Activated T-cell treated with anti-CD3 and anti-CD28 coated beads, Interleukin-2, amount 50 U/mL, for 72 hours (primary cell): ENCODE data around the gene CHD3. TPM values are rescaled to one million over a fixed set of nuclear protein-coding genes. Genes with fewer than 3 reads are reported as not detected.

ENCODE experiments used
- ATAC-seq, 2 donors: fragments of 150-1000 bp; cut with Tn5 transposase; replicated peaks in 1 of 2; 2 replicates each; pipeline ENCODE4 v1.10.0; 2021; ENCODE audit warnings: moderate library complexity in 2 of 2, mild to moderate bottlenecking in 1 of 2
- DNase-seq, 2 donors: peaks; one replicate each; pipeline ENCODE4 v3.0.0; 2021 to 2022; ENCODE audit warnings: mixed read lengths in 1 of 2
- H3K27ac Mint-ChIP-seq: one replicate; pipeline ENCODE4 v1.8.0; 2022; ENCODE audit warnings: mild to moderate bottlenecking, moderate library complexity, mixed read lengths
- H3K27me3 Mint-ChIP-seq: one replicate; pipeline ENCODE4 v1.8.0; 2022; ENCODE audit warnings: low read depth, mixed read lengths
- H3K36me3 Mint-ChIP-seq, 2 donors: one replicate each; pipeline ENCODE4 v1.8.0; 2022; ENCODE audit warnings: mixed read lengths in 2 of 2, mild to moderate bottlenecking in 1 of 2; ENCODE audit not compliant: insufficient read depth in 2 of 2
- H3K4me1 Mint-ChIP-seq: one replicate; pipeline ENCODE4 v1.8.0; 2022; ENCODE audit warnings: low read depth, mixed read lengths
- H3K4me3 Mint-ChIP-seq, 2 donors: one replicate each; pipeline ENCODE4 v1.8.0; 2022; ENCODE audit warnings: mild to moderate bottlenecking in 2 of 2, mixed read lengths in 2 of 2, moderate library complexity in 2 of 2
- H3K9me3 Mint-ChIP-seq, 2 donors: one replicate each; pipeline ENCODE4 v1.8.0; 2022; ENCODE audit warnings: mixed read lengths in 2 of 2
- total RNA-seq, 2 donors: library from RNA; stranded (reverse); gene quantifications; one replicate each; pipeline ENCODE4 v1.2.3, GENCODE V29; 2022

Gene CHD3
- total RNA-seq, 2 donors from 2014 or later = 133 to 140 TPM

DNA sequence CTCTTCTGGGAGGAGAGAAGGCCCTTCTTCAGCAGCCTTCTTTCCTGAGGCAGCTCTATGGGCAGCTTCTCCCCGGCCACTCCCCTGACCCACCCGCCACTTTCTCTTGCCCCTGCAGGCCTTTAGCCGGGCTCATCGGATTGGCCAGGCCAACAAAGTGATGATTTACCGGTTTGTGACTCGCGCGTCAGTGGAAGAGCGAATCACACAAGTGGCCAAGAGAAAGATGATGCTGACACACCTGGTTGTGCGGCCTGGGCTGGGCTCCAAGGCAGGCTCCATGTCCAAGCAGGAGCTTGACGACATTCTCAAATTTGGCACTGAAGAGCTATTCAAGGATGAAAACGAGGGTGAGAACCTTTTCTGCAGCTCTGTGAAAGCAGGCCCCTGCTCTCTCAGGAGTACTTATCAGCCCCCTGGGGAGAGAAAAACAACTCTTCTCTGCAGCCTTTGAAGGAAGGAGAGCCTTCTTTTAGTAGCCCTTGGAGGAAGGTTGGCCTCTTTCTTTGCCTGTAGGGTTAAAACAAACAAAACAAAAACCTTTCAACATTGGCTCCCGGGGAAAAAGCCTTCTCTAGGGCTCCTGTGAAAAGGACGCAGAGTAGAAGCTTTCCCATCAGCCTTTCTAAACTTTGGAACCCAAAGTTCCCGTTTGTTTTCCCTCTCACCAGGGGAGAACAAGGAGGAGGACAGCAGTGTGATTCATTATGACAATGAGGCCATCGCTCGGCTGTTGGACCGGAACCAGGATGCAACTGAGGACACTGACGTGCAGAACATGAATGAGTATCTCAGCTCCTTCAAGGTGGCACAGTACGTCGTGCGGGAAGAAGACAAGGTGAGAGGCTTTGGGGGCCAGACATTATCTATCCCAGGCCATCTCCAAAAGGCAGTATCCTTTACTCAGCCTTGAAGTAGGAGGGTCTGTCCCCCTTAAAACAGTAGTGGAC lies 14.8 kb downstream of the CHD3 start:
- H3K9me3 Mint-ChIP-seq = no peaks in the 10 kb centered on the region
- peaks cover 14 to 37% of the 10 kb centered on the region in 2 donors for H3K36me3 Mint-ChIP-seq

DNA sequence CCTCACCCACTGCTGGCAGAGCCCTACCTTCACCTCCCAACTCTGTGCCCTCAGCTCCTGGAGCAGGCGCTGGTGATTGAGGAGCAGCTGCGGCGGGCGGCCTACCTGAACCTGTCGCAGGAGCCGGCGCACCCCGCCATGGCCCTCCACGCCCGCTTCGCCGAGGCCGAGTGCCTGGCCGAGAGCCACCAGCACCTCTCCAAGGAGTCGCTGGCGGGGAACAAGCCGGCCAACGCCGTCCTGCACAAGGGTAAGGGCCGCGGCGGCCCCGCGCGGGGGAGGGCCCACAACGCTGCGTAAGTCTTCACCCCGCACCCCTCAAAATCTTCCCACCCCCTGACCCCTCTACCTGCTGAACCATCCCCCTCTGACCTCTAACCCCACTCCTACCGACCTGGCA lies 20.5 kb downstream of the CHD3 start:
- H3K27ac Mint-ChIP-seq = no peak overlapping the region
- H3K4me1 Mint-ChIP-seq = peaks cover 12% of the 10 kb centered on the region
- no peaks in the 10 kb centered on the region for H3K27me3 Mint-ChIP-seq
- H3K9me3 Mint-ChIP-seq = no peaks in the 10 kb centered on the region
- no peak overlapping the region for H3K4me3 Mint-ChIP-seq
- H3K36me3 Mint-ChIP-seq = peaks cover 13 to 32% of the 10 kb centered on the region in 2 donors
- DNase-seq (no peak), ATAC-seq (no peak)

More for the DNA sequence above, 14.8 kb downstream of the CHD3 start:
- DNase-seq = no peak
- no peak overlapping the region for H3K27ac Mint-ChIP-seq
- H3K4me1 Mint-ChIP-seq = no peaks in the 10 kb centered on the region
- H3K4me3 Mint-ChIP-seq = no peak overlapping the region
- no peak for ATAC-seq
- H3K27me3 Mint-ChIP-seq = no peaks in the 10 kb centered on the region

DNA sequence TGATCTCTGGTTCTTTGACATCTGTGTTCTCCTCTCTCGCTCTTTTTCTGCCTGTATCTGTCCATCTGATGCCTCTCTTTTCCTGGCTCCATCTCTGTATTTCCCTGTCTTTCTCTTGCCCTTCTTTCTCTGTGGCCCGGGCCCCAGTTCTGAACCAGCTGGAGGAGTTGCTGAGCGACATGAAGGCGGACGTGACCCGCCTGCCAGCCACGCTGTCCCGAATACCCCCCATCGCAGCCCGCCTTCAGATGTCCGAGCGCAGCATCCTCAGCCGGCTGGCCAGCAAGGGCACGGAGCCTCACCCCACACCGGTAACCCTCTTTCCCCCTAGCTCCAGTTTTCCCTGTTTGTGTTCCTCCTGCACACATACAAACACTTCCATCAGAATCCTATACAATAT lies 21.7 kb downstream of the CHD3 start:
- DNase-seq = no peak
- H3K4me3 Mint-ChIP-seq = no peak overlapping the region
- no peaks in the 10 kb centered on the region for H3K27me3 Mint-ChIP-seq
- peaks cover 24% of the 10 kb centered on the region for H3K4me1 Mint-ChIP-seq
- H3K9me3 Mint-ChIP-seq = no peaks in the 10 kb centered on the region
- peaks cover 12 to 22% of the 10 kb centered on the region in 2 donors for H3K36me3 Mint-ChIP-seq
- ATAC-seq = no peak
- H3K27ac Mint-ChIP-seq = peak overlapping the region; percentile 3

DNA sequence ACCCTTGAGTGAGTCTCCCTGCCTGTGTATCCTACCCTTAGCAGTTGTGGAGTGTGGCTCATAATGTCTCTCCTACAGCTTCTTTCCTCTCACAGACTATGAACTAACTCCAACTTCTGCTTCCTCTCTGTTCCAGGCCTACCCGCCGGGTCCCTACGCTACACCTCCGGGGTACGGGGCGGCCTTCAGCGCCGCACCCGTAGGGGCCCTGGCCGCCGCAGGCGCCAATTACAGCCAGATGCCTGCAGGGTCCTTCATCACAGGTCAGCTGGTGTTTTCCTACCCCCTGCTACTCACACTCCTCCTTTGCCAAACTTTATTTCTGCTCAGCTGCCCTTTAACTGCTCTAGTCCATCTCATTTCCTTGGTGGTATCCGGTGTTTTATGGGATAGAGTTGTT lies 22.1 kb downstream of the CHD3 start:
- Mint-ChIP-seq H3K36me3 (peaks cover 10 to 21% of the 10 kb centered on the region in 2 donors), H3K27ac (no peak overlapping the region)

DNA sequence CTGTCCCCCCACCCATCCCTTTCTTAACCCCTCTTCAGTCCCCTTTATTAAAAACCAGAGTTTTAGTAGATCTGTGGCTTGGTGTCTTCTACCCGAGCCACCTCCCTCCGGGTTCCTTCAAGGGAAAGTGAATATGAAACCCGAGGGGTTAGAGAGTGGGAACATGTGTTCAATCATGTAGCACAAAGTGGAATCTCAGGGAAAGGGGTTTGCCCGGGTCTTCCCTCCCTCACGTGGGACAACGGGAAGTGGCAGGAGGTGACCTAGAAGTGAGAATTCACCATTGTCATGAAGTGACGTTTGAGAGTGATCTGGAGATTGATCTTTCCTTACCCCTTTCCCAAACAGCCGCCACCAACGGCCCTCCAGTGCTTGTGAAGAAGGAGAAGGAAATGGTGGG lies 22.5 kb downstream of the CHD3 start:
- Mint-ChIP-seq H3K4me3 (no peak overlapping the region), H3K9me3 (no peaks in the 10 kb centered on the region), H3K4me1 (peaks cover 27% of the 10 kb centered on the region), H3K27ac (no peak overlapping the region), H3K27me3 (no peaks in the 10 kb centered on the region), H3K36me3 (peaks cover 10 to 21% of the 10 kb centered on the region in 2 donors)
- DNase-seq = no peak
- no peak for ATAC-seq

More for the DNA sequence above, 22.1 kb downstream of the CHD3 start:
- no peaks in the 10 kb centered on the region for H3K9me3 Mint-ChIP-seq
- H3K27me3 Mint-ChIP-seq = no peaks in the 10 kb centered on the region
- H3K4me3 Mint-ChIP-seq = no peak overlapping the region
- DNase-seq (no peak), ATAC-seq (no peak)
- peaks cover 27% of the 10 kb centered on the region for H3K4me1 Mint-ChIP-seq

DNA sequence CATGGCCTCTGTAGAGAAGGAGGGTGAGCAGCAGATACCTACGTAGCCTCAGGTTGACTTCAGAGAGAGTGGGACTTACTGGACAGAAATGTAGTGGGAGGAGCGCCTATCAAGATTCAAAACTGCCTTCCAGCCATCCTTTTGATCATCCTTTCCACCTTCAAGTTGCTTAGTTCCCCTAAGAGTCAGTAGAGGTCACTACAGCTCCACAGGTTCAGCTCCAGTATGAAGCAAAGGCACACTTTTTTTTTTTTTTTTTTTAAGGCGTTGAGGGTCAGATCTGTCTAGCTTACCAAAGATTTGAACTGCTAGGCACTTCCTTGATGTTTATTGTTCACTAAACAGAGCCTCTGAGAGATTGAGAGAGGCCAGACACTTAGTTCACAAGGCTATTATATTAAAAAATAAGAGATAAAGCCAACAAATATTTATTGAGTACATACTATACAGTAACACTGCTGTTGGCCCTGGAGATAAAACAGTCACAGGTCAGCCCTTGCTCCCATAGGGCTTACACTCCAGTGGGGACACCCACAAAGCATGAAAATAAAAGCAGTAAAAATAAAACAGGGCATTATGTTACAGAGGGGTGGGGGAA lies 24.4 kb downstream of the CHD3 start:
- ATAC-seq = peak; percentile 39 to 44
- Mint-ChIP-seq H3K4me3 (no peak overlapping the region), H3K36me3 (peaks cover 9 to 20% of the 10 kb centered on the region in 2 donors), H3K27me3 (no peaks in the 10 kb centered on the region), H3K9me3 (no peaks in the 10 kb centered on the region), H3K4me1 (peaks cover 35% of the 10 kb centered on the region), H3K27ac (peak overlapping the region; percentile 77)
- DNase-seq = peak; percentile 56 to 63

DNA sequence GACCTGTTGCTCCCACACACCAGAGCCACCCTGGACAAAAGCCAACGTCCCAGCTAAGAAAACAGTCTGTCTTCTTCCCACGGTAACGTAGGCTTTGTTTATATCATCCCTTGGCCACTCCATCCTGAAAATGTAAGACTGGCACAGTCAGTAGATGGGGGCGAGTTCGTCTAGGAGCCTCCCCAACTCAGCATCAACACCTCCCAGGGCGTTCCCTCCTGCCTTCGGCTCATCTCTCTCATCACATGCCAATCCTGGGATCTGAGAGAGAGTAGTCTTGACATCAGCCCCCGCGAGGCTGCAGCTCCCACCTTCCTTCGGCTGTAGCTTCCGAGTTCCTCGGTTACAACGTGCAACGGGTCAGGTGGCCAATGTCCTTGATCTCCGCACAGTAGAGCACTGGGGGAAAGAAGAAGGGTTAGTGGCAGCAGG lies 26.6 kb downstream of the CHD3 start:
- peak overlapping the region; percentile 87 to 88 for H3K4me3 Mint-ChIP-seq
- peaks cover 2 to 8% of the 10 kb centered on the region in 2 donors for H3K36me3 Mint-ChIP-seq
- ATAC-seq (peak in 1 of 2 donors; percentile 1), DNase-seq (no peak)
- H3K27ac Mint-ChIP-seq = peak overlapping the region; percentile 78
- H3K9me3 Mint-ChIP-seq = no peaks in the 10 kb centered on the region
- peaks cover 35% of the 10 kb centered on the region for H3K4me1 Mint-ChIP-seq
- no peaks in the 10 kb centered on the region for H3K27me3 Mint-ChIP-seq

DNA sequence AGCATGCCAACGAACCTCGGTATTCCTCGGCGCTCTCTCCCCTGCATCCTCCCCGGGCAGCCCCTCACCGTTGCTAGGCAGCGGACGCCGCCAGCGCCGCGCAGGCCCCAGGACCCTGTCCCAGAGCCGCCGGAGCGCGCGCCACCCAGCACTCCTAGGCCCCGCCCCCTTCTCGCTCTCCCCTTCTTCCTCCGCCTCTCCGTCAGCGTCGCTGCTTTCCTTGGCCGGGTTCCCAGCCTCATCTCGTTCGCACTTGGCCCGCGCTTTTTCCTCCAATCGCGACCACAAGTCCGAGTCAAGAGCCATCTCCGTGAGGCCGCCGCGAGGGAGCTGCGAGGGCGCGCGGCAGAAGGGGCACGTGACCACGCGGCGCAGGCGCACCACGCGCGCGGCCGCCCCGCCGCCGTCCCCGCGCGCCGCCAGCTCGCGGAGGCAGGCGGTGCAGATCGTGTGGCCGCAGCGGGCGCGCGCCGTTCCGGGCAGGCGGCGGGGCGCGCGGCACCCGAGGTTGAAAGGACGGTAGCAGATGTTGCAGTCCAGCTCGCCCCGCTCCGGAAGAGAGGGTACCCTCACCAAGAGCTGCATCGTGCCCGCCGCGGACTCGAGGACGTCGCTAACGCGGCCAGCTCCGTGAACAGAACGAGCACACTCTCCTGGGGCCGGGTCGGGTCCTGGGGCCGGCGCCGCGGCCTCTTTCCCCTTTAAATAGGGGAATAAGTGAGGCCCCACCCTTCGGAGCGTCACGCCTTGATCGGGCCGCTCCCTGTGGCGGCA lies 27.2 kb downstream of the CHD3 start, which contains the start of gene RNF227:
Gene RNF227 (minus strand): TSS at position 679 of the 774 bp plus-strand sequence. CDS start 94 bp downstream, at position 585.
- Mint-ChIP-seq H3K36me3 (peaks cover 0 to 3% of the 10 kb centered on the region in 2 donors), H3K9me3 (no peaks in the 10 kb centered on the region), H3K4me3 (peak within 1 kb of the TSS; percentile 87 to 88)

DNA sequence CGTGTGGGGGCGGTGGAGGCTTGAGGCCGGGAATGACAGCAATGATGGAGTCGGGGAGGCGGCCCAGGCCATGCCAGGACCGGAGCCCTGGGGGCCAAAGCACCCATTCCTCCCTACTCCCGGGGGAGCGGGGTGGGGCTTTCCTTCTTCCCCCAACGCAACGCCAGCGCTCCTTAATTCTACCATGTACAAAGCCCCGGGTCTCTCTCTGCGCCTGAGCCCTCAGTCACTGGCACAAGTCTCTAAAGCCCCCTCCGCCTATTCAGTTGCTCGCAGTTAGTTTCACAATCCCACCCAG lies 27.7 kb downstream of the CHD3 start:
- DNase-seq = no peak
- H3K27me3 Mint-ChIP-seq = no peaks in the 10 kb centered on the region
- H3K4me3 Mint-ChIP-seq = peak overlapping the region; percentile 87 to 88
- peaks cover 36% of the 10 kb centered on the region for H3K4me1 Mint-ChIP-seq
- ATAC-seq = no peak
- peaks cover 0 to 2% of the 10 kb centered on the region in 2 donors for H3K36me3 Mint-ChIP-seq
- peak overlapping the region; percentile 40 for H3K27ac Mint-ChIP-seq
- no peaks in the 10 kb centered on the region for H3K9me3 Mint-ChIP-seq

More for the DNA sequence above, 27.2 kb downstream of the CHD3 start, which contains the start of gene RNF227:
- H3K4me1 Mint-ChIP-seq = peaks cover 35% of the 10 kb centered on the region
- peak within 1 kb of the TSS; percentile 78 for H3K27ac Mint-ChIP-seq
- DNase-seq (peak; percentile 88 to 90), ATAC-seq (peak; percentile 85)
- H3K27me3 Mint-ChIP-seq = no peaks in the 10 kb centered on the region

DNA sequence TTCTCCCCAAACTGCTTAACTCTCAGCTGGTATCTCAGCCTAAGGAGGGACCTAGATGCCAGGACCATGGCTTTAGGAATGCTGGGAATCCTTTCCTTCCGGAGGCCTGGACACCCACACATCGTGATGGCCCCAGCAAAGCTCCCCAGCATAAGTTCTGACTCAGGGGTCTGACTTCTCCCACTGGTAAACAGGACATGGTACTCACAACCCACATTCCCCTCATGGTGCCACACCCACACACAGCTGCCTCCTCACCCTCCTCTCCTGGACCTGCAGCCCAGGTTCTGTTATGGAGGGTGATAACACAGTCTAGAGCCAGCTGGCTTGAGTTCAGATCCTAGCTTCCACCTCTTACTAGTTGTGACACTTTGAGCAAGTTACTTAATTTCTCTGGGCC lies 28.2 kb downstream of the CHD3 start:
- Mint-ChIP-seq H3K27me3 (no peaks in the 10 kb centered on the region), H3K9me3 (no peaks in the 10 kb centered on the region), H3K36me3 (peaks cover 0 to 2% of the 10 kb centered on the region in 2 donors), H3K4me3 (peak overlapping the region; percentile 87 to 88), H3K4me1 (peaks cover 41% of the 10 kb centered on the region), H3K27ac (peak overlapping the region; percentile 40)
- DNase-seq (no peak), ATAC-seq (no peak)

DNA sequence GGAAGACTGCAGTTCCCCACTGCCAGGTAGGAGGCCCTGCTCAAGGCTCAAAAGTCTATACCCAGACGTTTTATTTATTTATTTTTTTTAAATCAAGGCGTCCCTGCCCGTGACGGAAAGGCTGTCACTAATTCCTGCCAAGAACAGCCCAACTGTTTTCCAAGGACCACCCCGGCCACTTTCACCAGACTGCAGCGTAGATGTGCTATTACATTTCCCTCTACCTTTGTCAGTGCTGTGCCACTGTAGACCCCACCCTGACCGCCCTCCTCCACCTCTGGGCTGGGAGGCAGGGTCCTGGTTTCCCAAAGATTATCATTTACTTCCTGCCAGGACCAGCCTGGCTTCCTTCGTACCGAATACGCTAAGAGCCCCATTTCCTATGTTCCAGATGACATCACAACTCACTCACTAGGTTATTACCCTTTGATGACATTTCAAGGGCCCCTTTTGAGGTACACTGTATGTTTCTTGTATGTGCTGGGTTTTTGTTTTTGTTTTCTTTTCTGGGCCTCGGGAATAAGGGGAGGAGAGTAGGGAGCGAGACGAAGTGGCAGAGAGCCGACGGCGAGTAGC lies 33.8 kb downstream of the CHD3 start:
- H3K4me3 Mint-ChIP-seq = peak overlapping the region; percentile 84 to 86
- peaks cover 24% of the 10 kb centered on the region for H3K4me1 Mint-ChIP-seq
- no peaks in the 10 kb centered on the region for H3K9me3 Mint-ChIP-seq
- DNase-seq (no peak), ATAC-seq (peak; percentile 50 to 59)
- peak overlapping the region; percentile 77 for H3K27ac Mint-ChIP-seq
- no peaks in the 10 kb centered on the region for H3K27me3 Mint-ChIP-seq
- no peaks in the 10 kb centered on the region for H3K36me3 Mint-ChIP-seq

DNA sequence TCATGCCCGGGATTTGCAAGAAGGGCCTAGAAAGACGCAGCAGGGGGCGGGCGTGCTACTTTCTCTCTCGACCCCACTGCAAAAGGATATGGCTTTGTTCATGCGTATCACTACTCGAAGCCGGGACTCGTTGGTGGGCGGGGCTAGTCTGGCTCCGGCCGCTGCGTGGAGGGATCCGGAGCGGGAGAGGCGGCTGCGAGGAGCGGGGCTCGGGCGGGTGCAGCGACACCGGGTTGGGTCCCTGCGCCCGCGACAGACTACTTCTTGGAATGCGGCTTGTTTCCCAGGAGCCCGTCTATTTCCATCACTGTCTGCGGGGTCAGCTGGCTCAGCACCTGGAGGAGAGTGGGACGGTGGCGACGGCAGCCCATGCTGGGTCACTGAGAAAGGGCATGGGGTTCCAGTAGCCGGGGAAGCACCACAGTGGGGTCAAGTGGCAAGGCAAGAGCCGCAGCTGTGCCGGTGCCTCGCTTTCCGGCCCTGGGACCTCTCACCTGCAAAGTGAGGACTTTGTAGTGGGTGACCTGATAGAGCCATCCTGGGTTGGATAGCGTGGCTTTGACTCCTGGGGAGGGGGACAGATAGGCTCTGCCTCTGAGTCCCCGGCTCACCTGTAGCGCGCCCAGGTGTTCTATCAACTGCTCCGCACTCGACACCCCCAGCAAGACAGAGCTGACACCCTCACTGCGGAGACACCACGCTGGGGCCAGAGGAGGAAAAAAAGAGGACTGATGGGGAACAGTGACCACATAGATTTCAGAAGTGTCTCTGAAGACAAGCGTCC lies 34.4 kb downstream of the CHD3 start:
- H3K27ac Mint-ChIP-seq = peak overlapping the region; percentile 77
- ATAC-seq = peak; percentile 95 to 98
- no peaks in the 10 kb centered on the region for H3K9me3 Mint-ChIP-seq
- DNase-seq = peak; percentile 86
- peaks cover 24% of the 10 kb centered on the region for H3K4me1 Mint-ChIP-seq
- peaks cover 0 to 1% of the 10 kb centered on the region in 2 donors for H3K36me3 Mint-ChIP-seq
- no peaks in the 10 kb centered on the region for H3K27me3 Mint-ChIP-seq
- H3K4me3 Mint-ChIP-seq = peak overlapping the region; percentile 84 to 86
